Stimulated activated CD4-positive, alpha-beta T cell treated with anti-CD3 and anti-CD28 coated beads, TNF-alpha, amount 100 ng/mL, for 48 hours (primary cell): ENCODE measurements around the gene TPK1.

Experiments used
- DNase-seq, 3 donors: peaks; one replicate each; pipeline ENCODE4 v3.0.0-alpha.2; 2020; ENCODE audit warnings: low read depth in 3 of 3

Gene TPK1

GRCh38 chr7:144835652-144836544 lies at the start of gene TPK1:
TSS of gene TPK1 (minus strand) at chr7:144836053. CDS start at chr7:144835602, 451 bp downstream.
- peak; percentile 71 to 85 (median 78) for DNase-seq

- no peak for DNase-seq
Measured at GRCh38 chr7:144885478-144885877, 49.6 kb upstream of the TPK1 start.

GRCh38 chr7:144884896-144885295 lies 49.0 kb upstream of the TPK1 start:
- no peak for DNase-seq

DNA sequence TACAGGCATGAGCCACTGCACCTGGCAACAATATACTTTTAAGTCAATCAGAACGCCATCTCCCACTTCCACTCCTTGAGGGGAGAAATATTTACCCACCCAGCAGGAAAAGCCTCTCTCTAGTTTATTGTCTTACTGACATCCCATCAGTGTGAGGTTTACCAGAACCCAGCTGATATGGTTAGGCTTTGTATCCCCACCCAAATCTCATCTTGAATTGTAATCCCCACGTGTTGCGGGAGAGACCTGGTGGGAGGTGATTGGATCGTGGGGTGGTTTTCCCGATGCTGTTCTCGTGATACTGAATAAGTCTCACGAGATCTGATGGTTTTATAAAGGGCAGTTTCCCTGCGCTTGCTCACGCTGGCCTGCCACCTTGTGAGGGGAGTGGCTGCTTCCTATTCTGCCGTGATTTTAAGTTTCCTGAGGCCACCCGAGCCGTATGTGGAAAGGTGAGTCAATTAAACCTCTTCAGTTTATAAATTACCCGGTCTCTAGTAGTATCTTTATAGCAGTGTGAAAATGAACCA lies 37.5 kb upstream of the TPK1 start:
- no peak for DNase-seq

GRCh38 chr7:144869082-144869481 lies 33.2 kb upstream of the TPK1 start:
- no peak for DNase-seq

- DNase-seq, result no peak
Measured at GRCh38 chr7:144866189-144866588, 30.3 kb upstream of the TPK1 start.

GRCh38 chr7:144863320-144863647 lies 27.4 kb upstream of the TPK1 start:
- DNase-seq, result no peak

- DNase-seq, result no peak
Measured at GRCh38 chr7:144862612-144863319, 26.9 kb upstream of the TPK1 start.

DNA sequence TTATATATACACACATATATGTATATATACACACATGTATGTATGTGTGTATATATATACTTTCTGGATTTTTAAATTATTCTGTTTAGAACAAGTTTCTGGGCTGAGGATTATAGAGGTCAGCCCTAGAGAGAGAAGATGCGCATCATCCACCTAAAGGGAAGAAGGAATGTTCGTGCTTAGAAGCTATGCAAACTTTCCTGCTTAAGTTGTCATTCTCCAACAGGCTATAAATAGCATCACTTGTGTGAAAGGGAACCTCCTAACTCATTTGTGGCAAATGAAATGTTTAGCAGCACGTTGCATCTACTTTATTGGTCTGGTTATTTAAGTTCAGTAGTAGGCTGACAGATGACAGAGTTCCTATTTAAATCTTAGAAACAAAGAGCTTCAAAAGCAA lies 23.9 kb upstream of the TPK1 start:
- no peak for DNase-seq

- DNase-seq, result no peak
Measured at GRCh38 chr7:144857463-144857862, 21.6 kb upstream of the TPK1 start.

- no peak for DNase-seq
Measured at GRCh38 chr7:144854839-144855424, 19.1 kb upstream of the TPK1 start.

GRCh38 chr7:144853542-144853941 lies 17.7 kb upstream of the TPK1 start:
- no peak for DNase-seq

- DNase-seq, result no peak
Measured at GRCh38 chr7:144848078-144848477, 12.2 kb upstream of the TPK1 start.

DNA sequence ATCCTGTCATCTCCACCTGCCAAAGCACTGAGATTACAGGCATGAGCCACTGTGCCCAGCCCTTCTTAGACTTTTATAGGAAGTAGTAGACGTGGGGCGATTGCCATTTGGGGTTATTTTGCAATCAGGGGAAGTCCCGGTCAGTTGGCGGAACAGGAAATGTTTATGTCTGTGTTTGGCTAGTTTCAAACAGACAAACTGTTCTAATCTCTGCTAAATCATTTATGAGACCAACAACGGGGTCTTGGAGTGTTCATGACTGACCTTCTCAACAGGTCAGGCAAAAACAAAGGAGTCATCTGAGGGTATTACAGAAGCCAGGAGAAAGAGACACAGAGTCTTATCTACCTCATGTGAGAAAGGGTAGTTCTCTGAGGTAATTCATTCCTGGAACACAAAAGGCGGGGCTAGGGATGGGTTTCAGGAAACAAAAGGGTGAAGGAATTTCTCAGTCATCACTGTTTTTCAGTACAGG lies 6.6 kb upstream of the TPK1 start:
- peak in 1 of 3 donors; percentile 33 for DNase-seq

- DNase-seq, result no peak
Measured at GRCh38 chr7:144836545-144836842, 641 bp upstream of the TPK1 start.

- DNase-seq, result peak in 1 of 3 donors; percentile 23
Measured at GRCh38 chr7:144835155-144835611, 670 bp downstream of the TPK1 start.

DNA sequence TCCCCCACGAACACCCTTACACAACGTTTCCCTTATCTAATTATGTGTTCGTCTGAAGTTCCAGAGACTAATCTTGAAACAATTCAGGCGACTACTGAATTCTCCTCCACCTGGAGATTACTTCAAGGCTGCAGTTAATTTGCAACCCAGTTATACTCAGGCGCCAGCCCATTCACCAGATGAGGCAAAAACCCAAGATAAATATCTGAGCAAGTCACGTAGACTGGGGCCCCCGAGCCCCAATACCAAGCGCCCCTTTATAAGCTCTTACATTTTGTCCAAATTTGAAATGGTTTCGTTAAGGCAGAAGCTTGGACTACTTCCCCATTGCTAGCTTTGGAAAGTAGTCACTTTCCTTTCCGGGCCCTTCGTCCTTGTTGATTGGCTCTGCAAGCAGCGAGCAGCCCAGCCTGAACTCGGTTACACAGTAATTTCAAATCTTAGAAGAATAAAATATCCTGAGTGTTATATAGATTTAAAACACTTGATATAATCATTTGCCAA lies 1.2 kb downstream of the TPK1 start:
- no peak for DNase-seq

DNA sequence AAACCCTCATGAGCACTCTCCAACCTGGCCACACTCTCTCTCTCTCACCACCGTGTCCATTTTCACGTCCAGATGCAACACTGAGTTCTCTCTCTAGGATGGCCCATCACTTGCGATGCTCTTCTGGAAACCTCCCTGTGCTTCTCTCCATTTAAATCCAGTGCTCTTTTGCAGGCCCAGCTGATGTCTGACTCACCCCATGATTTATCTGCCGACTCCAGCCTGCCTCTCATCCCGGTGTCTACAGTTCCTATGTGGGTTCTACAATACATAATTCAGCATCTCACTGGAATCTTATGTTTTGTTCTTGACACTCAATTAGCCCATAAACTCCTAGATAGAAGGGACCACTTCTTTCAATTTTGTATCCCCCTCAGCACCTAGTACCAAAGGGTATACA lies 5.0 kb downstream of the TPK1 start:
- DNase-seq, result no peak

DNA sequence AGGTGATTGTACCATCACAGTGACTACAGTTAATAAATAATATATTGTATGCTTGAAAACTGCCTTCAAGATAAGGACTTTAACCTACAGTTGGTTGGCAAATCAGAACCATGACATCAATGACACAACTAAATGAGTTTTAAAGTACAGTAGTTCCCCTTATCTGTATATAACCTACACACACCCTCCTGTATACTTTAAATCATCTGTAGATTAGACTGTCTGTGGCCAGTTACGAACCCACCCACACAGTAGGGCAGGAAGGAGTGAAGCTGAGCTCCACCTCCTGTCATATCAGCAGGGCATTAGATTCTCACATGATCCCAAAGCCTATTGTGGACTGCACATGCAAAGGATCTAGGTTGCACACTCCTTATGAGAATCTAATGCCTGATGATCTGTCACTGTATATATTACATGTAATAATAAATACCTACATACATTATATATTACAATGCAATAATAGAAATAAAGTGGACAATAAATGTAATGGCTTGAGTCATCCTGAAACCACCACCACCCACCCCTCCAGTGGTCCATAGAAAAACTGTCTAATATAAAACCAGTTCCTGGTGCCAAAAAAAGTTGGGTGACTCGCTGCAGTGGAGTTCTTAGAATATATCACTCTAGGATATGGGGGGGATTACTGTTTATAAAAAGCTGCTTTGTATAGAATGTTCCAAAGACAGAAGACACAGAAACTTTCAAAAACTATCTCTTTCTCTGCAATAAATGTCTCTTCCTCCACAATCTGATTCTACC lies 5.6 kb downstream of the TPK1 start:
- no peak for DNase-seq

DNA sequence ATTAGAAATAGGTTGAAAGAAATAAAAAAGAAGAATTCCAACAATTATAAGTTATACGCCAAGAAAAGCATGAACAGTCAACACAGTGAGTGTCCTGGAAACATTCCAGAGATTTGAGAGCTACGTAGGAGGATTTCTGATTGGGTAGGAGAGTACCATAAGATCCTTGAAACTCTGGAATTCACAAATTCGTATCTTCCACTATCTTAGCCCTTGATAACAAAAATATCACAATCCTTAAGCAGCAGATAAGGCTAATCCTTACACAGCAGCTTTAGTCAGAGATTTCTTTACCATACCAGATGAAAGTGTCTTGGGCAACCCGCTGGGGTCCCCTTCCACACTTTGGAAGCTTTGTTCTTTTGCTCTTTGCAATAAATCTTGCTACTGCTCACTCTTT lies 8.2 kb downstream of the TPK1 start:
- DNase-seq, result no peak

GRCh38 chr7:144826208-144826607 lies 9.6 kb downstream of the TPK1 start:
- no peak for DNase-seq

GRCh38 chr7:144824360-144824759 lies 11.5 kb downstream of the TPK1 start:
- no peak for DNase-seq
